Astrocyte of the spinal cord (primary cell): Measurements from ENCODE around the gene RAB8A.
"Not testable (repeated sequence)": the region's sequence is repeated elsewhere in the genome, so short reads cannot be mapped to it uniquely, and the experiment has no call there.

Experiments used
- DNase-seq: peaks from one replicate; pipeline ENCODE4 v3.0.0; 2011; ENCODE audit warnings: low read depth, low spot score
- H3K4me3 ChIP-seq: 2 replicates; pipeline ENCODE4 v1.5.1; 2011; ENCODE audit warnings: low read depth, mild to moderate bottlenecking, low read length, moderate library complexity
- in situ Hi-C: cut with HindIII; loops from 2 replicates; pipeline ENCODE4 v1.10.0; 2017; ENCODE audit warnings: low sequenced_read_pairs
- TF ChIP-seq, protein P1 (sequence below): IDR thresholded peaks from 2 replicates; pipeline ENCODE4 v1.5.1; 2012; ENCODE audit warnings: low read depth, mild to moderate bottlenecking, low read length, inconsistent platforms

The RAB8A gene

DNA sequence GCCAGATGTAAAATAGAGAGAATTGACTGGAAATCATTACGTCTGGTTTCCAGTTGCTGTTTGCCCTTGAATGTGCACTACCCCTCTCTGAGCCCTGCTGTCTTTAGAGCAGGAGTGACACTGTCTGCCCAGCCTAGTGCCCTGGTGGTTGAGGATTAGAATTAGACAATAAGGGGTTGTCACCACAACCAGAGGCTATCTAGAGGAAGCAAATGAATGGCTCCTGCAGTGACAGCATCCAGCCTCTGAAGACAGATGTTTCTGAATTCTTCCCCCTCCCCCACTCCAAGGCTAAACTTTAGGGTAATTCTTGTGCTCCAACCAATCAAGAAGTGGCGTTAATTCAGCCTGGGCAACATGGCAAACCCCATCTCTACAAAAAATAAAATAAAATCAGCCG lies 2.0 kb downstream of the RAB8A start:
- DNase-seq = no peak
- TF ChIP-seq, protein P1, sequence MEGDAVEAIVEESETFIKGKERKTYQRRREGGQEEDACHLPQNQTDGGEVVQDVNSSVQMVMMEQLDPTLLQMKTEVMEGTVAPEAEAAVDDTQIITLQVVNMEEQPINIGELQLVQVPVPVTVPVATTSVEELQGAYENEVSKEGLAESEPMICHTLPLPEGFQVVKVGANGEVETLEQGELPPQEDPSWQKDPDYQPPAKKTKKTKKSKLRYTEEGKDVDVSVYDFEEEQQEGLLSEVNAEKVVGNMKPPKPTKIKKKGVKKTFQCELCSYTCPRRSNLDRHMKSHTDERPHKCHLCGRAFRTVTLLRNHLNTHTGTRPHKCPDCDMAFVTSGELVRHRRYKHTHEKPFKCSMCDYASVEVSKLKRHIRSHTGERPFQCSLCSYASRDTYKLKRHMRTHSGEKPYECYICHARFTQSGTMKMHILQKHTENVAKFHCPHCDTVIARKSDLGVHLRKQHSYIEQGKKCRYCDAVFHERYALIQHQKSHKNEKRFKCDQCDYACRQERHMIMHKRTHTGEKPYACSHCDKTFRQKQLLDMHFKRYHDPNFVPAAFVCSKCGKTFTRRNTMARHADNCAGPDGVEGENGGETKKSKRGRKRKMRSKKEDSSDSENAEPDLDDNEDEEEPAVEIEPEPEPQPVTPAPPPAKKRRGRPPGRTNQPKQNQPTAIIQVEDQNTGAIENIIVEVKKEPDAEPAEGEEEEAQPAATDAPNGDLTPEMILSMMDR = no peak
- H3K4me3 ChIP-seq = no peak overlapping the region
- in situ Hi-C loops = no loop called here

DNA sequence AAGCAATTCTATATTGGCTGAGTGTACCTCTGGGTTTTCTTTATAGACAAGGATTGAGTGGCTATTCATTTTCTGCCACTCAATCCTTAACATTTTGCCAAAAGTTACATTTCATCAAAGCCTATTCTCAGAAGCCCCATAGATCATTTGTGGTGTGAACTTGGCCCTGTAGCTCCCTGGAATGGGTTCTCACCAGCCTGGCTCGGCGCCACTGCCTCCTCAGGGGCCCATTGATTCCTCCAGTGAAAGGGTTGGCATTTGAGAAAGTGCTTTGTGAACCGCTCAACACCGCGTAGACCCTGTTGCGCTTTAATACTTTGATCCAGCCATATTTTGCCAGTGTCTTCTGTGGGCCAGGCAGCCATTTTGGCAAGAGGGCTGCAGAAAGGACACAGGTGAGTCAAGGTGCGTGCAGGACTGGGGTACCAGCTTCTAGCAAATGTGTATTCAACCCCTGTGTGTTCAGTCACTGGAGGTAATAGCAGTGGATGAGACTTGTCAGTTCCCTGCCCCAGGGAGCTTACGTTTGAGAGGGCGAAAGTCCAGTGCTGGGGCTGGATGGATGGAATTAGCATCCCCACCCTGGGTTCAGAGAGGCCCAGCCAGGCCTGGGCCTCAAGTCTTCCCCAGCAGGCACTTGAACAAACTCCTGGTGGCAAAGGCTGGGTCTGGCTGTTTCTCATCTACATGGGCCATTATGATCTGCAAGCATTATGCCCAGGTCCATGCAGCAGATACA lies 3.8 kb downstream of the RAB8A start:
- DNase-seq = no peak
- TF ChIP-seq, protein P1 = no peak
- in situ Hi-C loops = no loop called here
- H3K4me3 ChIP-seq = no peak overlapping the region

DNA sequence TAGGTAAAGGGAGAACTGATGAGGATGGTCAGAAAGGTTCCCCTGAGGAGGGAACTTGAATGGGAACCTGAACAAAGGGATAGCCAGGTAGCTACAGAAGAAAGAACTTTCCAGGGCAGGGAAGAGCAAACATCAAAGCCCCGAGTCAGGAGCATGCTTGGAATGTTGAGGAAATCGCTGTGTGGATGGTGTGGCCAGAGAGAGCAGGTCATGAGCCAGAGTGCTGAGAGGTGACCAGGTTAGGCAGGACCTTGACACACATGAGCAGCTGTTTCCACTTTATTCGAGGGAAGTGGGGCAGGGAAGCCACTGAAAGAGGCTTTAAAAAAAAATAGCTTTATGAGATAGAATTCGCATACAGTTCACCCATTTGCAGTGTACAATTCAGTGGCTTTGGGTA lies 4.4 kb downstream of the RAB8A start:
- in situ Hi-C loops = no loop called here
- TF ChIP-seq, protein P1 = no peak
- DNase-seq = no peak
- no peak overlapping the region for H3K4me3 ChIP-seq

DNA sequence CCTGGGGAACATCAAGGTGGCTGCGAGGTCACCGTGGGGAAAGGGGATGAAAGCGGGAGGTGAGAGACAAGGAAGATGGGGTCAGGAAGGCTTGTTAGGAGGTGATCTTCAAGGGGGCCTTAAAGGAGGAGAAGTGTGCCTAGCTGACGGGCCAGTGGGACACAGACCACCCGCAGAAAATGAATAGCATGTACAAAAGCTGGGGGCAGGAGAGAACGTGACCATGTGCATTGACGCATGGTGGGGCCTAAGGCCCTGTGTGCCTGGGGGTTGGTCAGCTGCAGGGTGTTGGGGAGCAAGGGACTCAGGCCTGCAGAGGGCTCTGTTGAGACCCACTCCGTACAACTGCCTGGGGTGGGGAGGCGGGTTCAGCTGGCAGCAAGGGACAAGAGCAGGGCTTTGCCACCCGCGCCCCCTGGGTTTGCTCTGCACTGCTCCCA lies 5.9 kb downstream of the RAB8A start:
- TF ChIP-seq, protein P1 = peak; percentile 12
- H3K4me3 ChIP-seq = no peak overlapping the region
- in situ Hi-C loops = no loop called here
- DNase-seq = no peak

DNA sequence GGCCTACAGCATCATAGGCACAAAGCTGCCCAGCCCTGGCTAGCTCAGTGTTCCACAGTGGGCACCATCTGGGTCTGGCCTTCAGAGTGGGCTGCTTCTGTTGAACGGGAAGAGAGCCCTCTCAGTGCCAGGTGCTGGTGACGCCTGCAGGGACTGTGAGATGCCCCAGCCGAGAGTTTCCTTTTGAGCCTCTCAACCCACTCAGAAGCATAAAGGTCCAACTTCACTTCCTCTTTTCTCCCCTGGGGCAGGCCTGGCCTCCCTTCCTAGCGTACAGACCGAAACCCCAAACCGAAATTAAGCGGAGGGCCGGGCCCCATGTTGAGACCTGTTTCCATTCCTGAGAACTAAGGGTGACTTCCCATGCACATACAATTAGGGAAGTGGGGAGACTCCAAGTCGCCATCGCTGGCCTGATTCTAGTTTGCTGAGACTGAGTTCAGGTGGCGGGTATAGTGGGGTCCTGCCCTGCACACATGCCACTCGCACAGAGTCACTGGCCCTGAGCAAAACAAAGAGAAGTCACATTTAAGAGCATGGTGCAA lies 6.9 kb downstream of the RAB8A start:
- TF ChIP-seq, protein P1 = no peak
- in situ Hi-C loops = no loop called here
- no peak for DNase-seq
- H3K4me3 ChIP-seq = no peak overlapping the region

DNA sequence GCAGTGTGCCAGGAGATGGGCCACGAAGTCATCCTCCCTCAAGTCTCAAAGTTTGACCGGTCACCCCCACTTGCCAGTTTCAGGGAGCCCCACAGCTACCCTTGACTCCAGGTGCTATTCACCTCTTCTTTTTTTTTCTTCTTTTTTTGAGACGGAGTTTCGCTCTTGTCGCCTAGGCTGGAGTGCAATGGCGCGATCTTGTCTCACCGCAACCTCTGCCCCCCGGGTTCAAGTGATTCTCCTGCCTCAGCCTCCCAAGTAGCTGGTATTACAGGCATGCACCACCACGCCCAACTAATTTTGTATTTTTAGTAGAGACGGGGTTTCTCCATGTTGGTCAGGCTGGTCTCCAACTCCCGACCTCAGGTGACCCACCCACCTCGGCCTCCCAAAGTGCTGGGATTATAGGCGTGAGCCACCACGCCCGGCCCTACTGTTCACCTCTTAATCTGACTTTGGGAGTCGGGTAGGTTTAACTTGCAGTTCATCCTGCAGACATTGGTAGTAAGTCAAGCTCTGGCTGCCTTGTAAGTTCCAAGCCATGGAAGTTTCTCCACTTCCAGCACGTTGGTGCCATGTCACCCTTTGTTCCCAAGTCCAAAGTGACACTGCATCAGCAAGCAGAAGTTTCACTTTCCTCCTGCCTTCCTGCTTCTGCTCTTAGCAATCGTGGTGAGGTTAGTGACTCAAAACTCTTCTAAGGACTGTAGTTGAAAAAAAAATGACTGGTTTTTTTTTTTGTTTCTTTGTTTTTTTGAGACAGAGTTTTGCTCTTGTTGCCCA lies 7.6 kb downstream of the RAB8A start:
- in situ Hi-C loops, H3K4me3 ChIP-seq, DNase-seq: not testable (repeated sequence)

DNA sequence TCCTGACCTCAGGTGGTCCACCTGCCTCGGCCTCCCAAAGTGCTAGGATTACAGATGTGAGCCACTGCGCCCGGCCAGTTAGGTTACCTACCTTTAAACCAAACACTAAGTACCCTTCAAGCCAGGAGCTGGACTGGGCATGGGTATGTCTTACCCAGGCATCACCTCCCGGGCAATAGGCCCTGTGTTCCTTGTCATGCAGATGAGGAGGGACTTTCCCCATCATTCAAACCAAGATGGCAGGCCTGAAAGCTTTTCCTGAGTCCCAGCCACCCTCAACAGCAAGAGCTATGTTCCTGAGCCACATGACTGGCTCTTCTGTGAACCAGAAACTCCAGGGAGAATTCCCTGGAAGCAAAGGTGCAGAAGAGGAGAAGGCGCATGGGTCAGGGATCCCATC lies 9.5 kb downstream of the RAB8A start:
- TF ChIP-seq, protein P1 = no peak
- in situ Hi-C loops = no loop called here
- DNase-seq = no peak
- no peak overlapping the region for H3K4me3 ChIP-seq
